Amniotic epithelial cell (primary cell): Measurements from ENCODE around the gene E4F1.

ENCODE experiments used
- DNase-seq: peaks from one replicate; pipeline ENCODE4 v3.0.0-alpha.2; 2010; ENCODE audit warnings: low read depth

E4F1 gene

DNA sequence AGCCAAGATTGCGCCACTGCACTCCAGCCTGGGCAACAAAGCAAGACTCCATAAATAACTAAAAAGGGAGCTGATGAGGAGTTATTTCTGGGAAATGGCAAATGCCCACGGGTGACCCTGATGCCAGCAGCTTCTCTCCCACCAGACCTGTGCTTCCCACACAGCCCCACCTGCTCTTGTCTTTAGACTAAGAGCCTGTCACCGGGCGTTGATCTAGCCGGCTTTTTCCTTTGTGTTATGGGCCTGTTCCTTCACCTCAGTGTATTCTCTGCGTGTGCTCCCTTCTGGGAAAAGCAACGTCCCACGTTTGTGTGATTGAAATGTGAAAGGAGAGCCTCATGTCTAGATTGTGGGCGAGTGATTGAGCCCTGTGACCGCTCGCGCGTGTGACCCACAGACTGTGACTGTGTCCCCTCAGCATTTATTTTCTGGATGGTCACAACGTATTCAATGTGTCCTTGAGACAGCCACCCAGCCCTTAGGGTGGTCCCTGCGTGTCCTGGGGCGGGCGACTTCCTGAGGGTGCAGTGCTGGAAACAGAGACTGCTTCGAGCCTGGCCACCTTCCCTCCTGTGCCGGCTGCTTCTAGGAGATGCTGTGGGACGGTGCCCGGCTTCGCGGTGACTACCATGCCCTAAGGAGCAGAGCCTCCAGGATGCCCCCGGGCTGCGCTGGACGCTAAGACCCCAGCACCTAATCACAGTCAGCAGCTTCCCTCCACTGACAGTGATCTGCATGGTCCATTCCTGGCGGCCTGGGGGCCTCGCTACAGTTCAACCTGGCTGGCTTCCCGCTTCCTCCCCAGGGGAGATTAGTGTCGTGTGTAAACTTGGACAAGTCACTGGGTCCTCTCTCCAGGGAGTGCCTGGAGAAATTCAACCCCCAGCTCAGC is 52.3 kb downstream of the E4F1 start:
- no peak for DNase-seq

DNA sequence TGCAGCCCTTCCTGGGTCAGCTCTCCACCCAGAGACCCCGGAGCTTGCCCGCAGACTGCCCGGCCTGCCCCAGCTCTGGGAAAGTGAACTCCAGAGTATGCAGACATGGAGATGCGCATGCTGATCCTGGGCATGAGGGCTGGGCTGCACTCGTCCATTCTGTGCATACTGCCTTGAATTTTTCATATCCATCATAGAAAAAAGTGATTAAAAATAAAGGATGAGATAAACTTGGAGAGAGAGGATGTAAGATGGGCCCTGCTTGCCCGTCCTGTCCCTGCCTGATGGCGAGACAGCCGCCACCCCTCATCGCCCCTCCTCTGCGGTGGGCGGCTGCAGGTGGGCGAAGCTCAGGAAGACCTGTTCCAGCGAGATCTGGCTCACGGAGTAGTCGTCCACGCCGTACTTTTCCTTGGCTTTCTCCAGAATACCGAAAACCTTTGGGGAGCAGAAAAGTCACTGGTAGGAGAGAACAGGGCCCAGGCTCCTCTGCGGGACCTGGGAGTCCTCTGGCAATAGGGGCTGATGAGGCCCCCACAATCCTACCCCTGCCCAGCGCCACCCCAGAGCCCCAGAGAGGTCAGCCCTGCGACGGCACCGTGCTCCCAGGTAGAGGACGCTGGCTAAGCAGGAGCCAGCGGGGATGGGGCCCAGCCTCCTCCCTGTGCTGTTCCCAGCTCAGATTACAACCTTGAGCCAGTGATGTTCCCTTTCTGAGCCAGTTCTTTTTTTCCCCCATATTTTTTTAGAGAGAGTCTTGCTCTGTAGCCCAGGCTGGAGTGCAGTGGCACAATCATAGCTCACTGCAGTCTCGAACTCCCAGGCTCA is 53.2 kb downstream of the E4F1 start:
- no peak for DNase-seq

DNA sequence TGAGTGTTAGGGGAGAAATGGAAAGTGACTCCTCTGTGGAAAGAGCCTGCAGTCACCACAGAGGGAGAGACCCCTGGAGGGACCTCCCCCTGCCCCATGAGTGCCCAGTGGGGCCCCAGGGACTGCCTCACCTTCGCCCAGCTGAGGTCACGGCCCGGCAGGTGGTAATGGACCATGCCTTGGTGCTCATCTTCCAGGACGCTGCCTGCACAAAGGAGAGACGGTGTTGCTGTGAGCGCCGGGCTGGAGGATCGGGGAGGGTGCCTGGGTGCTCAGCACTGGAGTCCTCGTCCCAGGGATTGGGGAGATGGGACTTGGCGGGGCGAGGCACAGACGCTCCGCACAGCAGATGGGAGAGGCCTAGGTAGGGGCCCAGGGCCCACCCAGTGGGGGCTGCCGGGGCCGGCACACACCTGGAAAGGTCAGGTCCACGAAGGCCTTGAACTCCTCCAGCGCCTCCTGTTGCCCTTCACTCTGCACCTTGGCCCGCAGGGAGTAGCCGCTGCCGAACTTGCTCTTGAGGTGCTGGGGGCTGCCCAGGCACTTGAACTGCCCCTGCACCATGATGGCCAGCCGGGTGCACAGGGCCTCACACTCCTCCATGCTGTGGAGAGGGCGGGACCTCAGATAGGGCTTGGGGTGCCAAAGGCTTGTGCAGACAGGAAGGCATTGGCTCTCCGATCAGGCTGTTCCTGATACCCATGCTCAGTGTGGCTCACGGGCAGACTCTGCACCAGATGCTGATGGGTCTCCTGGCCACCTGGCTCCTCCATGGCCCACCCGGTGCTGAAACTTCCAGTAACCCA is 54.3 kb downstream of the E4F1 start:
- no peak for DNase-seq

DNA sequence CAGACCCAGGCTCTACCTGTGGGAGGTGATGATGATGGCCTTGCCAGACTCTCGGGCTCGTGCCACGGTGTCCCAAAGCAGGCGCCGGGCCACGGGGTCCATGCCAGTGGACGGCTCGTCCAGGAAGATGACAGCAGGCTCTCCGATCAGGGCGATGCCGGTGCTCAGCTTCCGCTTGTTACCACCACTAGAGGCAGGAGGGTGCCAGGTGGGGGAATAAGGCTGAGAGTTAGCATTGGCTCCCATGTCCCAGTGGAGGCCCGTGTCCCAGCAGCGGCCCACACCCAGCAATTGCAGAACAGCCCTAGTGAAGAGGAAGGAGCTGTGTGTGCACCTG is 54.8 kb downstream of the E4F1 start:
- DNase-seq = no peak

DNA sequence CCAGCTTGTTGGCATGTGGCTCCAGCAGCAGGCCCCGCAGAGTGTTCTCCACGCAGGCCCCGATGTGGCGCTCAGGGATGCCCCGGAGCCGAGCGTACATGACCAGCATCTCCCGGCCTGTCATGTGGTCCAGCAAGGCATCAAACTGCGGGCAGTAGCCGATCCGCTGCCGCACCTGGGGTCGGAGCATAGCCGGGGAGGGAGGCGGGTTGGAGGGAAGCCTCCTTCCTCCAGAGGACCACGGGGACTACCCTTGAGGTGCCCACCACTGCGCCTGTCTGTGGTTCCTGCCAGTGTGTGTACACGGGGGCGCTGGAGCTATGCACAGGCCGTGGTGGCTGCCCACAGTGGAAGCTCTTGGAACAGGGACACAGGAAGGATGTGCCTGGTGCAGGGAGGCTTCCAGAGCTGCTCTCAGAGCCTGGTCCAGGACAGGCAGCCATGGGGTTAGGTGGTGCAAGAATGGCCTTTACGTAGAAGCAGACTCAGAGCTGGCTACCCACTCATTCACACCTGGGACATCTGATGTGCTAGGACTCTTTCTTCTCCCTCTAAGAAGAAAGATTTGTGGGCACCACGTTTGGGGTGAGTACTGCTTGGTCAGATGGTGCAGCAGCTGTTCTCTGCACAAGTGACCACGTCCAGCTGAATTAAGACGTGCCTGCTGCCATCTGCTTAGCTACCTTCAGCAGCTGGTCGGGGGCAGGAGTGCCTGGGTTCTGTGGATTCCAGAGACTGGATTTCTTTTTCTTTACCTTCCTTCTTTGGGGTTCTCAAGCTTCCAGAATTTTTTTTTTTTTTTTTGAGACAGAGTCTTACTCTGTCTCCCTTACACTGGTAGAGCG is 55.8 kb downstream of the E4F1 start:
- no peak for DNase-seq

DNA sequence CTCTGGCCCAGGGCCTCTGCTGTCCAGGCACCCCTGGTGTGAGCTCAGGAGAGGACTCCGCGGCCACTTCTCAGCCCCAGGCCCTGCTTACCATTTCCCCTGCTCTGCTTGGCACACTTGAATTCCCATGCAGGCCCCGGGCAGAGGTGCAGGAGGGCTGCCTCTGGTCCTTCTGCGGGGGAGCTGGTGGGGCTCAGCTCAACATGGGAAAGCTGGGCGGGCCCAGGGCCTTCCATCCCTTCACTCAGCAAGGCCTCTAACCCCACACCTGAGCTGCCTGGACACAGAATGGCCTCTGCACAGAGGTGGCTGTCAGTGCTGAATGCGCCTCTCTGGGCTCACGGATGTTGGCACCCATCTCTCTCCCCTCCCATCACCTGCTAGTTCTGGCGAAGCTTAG is 57.1 kb downstream of the E4F1 start:
- no peak for DNase-seq

DNA sequence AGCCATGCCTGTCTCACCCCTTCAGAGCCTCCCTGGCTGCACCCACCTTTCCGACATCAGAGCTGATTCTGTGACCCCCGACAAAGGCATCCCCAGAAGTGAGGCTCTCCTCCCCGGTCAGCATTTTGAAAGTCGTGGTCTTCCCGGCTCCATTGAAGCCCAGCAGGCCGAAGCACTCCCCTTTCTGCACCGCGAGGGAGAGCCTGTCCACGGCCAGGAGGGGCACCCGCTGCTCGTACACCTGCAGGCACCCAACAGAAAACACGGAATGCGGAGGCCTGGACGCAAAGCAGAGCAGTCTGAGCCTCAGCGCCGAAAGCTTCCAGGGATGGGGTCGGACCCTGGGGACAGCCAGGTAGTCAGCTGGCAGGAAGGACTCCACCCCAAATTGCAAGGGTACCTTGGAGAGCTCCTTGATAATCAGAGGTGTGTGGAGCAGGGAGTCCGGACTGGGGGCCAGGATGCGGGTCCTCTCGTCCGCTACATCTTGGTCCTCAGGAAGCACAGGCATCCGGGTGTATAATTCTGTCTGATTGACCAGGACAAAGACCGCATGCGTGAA is 57.7 kb downstream of the E4F1 start:
- DNase-seq = no peak

DNA sequence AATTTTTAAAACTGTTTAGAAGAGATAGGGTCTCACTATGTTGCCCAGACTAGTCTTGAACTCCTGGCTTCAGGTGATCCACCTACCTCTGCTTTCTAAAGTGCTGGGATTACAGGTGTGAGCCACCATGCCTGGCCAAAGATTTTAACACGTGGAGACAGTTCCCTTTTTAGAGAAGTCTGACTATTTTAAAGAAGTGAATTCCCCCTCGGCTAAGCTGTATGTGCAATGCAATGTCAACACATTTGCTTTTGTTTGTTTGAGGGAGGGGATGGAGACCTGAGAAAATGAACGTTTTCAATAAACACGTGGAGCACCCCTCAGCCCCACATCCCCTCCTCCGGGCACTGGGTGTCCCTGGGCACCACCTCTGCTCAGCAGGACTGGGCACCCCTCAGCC is 58.9 kb downstream of the E4F1 start:
- DNase-seq = no peak

DNA sequence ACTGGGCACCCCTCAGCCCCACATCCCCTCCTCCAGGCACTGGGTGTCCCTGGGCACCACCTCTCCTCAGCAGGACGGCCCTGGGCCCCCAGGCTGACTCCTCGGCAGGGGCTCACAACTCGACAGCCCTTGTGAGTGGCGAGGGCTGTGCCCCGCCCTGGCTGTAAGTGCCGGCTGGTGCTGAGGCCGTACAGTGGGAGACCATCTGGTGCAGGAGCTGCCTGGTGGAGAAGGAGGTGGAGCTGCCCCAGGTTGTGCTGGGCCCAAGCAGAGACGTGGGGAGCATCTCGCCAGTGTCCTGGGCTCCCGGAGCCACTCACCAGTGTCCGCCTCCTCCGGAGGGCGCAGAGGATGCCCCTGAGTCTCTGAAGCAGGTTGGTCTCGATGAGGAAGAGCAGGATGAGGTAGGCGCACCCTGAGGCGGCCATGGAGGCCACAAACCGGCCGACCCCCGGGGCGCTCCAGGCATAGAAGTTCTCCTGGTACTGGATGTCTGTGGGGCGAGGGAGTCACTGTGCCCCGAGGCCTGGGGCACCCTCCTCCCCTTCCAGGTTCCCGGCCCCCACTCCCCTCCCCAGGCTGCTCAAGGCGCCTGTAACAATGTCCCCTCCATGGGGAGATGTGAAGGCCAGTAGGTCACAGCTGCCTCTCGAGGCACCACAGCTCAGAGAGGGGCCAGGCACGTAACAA is 59.6 kb downstream of the E4F1 start:
- no peak for DNase-seq

DNA sequence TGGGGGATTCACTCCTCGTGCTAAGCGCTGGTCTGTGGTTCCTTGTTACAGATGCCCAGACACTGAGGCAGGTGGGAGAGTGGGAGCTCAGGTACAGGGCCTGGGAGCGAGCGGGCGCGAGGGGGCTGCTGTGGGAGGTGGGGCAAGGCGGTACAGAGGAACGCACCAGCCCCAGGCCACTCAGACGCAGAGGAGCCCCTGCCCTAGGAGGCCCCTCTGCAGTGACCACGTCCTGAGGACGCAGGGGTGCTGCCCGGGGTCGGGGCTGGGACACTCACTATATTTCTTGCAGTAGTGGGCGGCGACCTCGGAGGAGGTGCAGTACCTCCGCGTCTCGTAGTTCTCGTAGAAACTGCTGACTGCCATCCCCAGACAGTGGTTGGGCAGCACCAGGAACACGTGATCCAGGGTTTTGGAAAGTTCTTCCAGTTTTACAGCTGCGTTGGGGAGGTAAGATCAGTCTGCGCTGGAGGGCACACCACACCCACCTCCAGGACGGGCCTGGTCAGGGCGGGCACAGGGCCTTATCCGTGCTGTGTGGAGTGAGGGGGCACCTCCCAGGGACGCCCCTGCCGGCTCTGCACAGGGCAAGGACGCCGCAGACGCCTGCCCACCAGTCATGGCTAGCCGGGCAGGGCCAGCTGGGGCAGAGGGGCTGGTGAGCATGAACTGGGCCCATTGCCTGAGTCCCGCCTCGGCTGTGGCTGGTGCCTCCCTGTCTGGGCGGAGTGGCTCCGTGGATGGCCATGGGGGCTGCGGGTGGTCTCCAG is 60.8 kb downstream of the E4F1 start:
- no peak for DNase-seq

DNA sequence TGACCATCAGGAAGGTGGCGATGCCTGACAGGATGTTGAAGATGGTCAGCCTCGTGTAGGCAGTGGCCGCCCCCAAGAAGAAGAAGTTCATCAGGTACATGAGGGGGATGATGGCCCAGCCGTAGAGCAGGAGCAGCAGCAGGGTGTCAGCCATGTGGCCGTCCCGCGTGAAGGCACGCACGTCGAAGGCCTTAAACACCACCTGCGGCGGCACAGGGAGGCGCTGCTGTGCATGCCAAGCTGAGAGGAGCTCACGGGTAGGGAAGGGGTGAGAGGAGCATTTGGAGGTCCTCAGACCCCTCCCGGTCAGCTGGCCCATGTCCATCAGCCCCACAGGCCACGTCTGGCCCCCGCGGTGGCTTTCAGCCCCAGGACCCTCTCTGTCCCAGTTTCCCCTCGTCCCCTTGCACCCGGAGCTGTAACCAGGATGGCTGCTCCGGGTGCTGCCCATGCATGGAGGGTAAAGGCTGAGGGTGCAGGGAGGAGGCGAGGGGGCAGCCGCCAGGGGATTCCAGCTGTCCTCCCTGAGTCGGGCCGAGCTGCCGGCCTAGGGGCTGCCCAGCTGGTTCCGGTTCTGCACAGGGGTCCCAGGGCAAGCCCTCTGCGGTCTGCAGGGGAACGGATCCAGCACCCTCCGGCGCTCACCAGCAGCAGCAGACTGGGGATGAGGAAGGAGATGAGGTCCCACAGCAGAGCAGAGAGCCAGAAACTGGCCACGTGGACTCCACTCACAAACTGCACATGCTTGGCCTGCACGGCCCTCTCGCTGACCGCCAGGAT is 61.6 kb downstream of the E4F1 start:
- DNase-seq = no peak
